Neural progenitor cell (in vitro differentiated cells): ENCODE results near the gene VGLL3. TPM values are rescaled to one million over a fixed set of nuclear protein-coding genes. Genes with fewer than 3 reads are reported as not detected.

ENCODE experiments used
- DNase-seq: peaks from one replicate; pipeline ENCODE4 v3.0.0-alpha.2; 2016; ENCODE audit warnings: low spot score
- H2AFZ ChIP-seq: fragments of 200-600 bp; sonication (generic); replicated peaks from 2 replicates; pipeline ENCODE4 v1.6.1; 2016; ENCODE audit warnings: antibody characterized with exemption
- H3F3A ChIP-seq: fragments of 200-600 bp; sonication (generic); 2 replicates; pipeline ENCODE4 v1.6.1; 2016; ENCODE audit warnings: antibody characterized with exemption, low read depth
- H3K27ac ChIP-seq: fragments of 200-600 bp; sonication (generic); 2 replicates; pipeline ENCODE4 v1.5.1; 2016; ENCODE audit warnings: mild to moderate bottlenecking
- H3K27me3 ChIP-seq: fragments of 200-600 bp; sonication (generic); 2 replicates; pipeline ENCODE4 v1.6.1; 2016; ENCODE audit warnings: mild to moderate bottlenecking, moderate library complexity
- H3K36me3 ChIP-seq: fragments of 200-600 bp; sonication (generic); 2 replicates; pipeline ENCODE4 v1.5.1; 2016
- H3K4me1 ChIP-seq: fragments of 200-600 bp; sonication (generic); 2 replicates; pipeline ENCODE4 v1.6.1; 2016; ENCODE audit warnings: mixed run types
- H3K4me2 ChIP-seq: fragments of 200-600 bp; sonication (generic); 2 replicates; pipeline ENCODE4 v1.6.1; 2016
- H3K4me3 ChIP-seq: fragments of 200-600 bp; sonication (generic); 2 replicates; pipeline ENCODE4 v1.5.1; 2016
- H3K79me2 ChIP-seq: fragments of 200-600 bp; sonication (generic); 2 replicates; pipeline ENCODE4 v1.6.1; 2016; ENCODE audit warnings: low read depth
- H3K9ac ChIP-seq: fragments of 200-600 bp; sonication (generic); 2 replicates; pipeline ENCODE4 v1.6.1; 2016
- H3K9me3 ChIP-seq: fragments of 200-600 bp; sonication (generic); 2 replicates; pipeline ENCODE4 v1.5.1; 2016; ENCODE audit warnings: low read depth
- H4K20me1 ChIP-seq: fragments of 200-600 bp; sonication (generic); 2 replicates; pipeline ENCODE4 v1.6.1; 2016; ENCODE audit warnings: low read depth
- H3K27ac Mint-ChIP-seq: 3 replicates; pipeline ENCODE4 v1.8.0; 2021; ENCODE audit warnings: mixed read lengths
- H3K27me3 Mint-ChIP-seq: 2 replicates; pipeline ENCODE4 v1.8.0; 2022; ENCODE audit warnings: low read depth, mild to moderate bottlenecking, inconsistent platforms, moderate library complexity, mixed read lengths; ENCODE audit not compliant: insufficient read depth
- H3K36me3 Mint-ChIP-seq: 3 replicates; pipeline ENCODE4 v1.8.0; 2021; ENCODE audit warnings: mixed read lengths
- H3K4me1 Mint-ChIP-seq: 3 replicates; pipeline ENCODE4 v1.8.0; 2021; ENCODE audit warnings: mixed read lengths
- H3K4me3 Mint-ChIP-seq: 3 replicates; pipeline ENCODE4 v1.8.0; 2021; ENCODE audit warnings: mild to moderate bottlenecking, moderate library complexity, mixed read lengths
- H3K9me3 Mint-ChIP-seq: 3 replicates; pipeline ENCODE4 v1.8.0; 2020; ENCODE audit warnings: mixed read lengths
- CTCF ChIP-seq: fragments of 200-600 bp; sonication (generic); IDR thresholded peaks from 2 replicates; pipeline ENCODE4 v1.5.1; 2017; ENCODE audit warnings: antibody characterized with exemption, mild to moderate bottlenecking
- EZH2 ChIP-seq: fragments of 200-600 bp; sonication (generic); IDR thresholded peaks from 2 replicates; pipeline ENCODE4 v1.6.1; 2017; ENCODE audit warnings: antibody characterized with exemption, mild to moderate bottlenecking, moderate library complexity
- EZH2phosphoT487 ChIP-seq: fragments of 200-600 bp; sonication (generic); IDR thresholded peaks from 2 replicates; pipeline ENCODE4 v1.6.1; 2017; ENCODE audit warnings: antibody characterized with exemption
- total RNA-seq: library from RNA; depleted of rRNA; stranded (reverse); fragments of >200 nt; gene quantifications from 2 replicates; pipeline ENCODE4 v1.2.3, GENCODE V29; 2015; ENCODE audit warnings: low replicate concordance

The VGLL3 gene
- total RNA-seq, 1 donor from 2014 or later = 1.8 TPM

GRCh38 chr3:86998569-86998968, 7.6 kb upstream of the VGLL3 start:
- H3K4me3 ChIP-seq = no peak overlapping the region
- Mint-ChIP-seq H3K9me3 (no peaks in the 10 kb centered on the region), H3K27me3 (peaks cover 3% of the 10 kb centered on the region), H3K27ac (no peak overlapping the region), H3K36me3 (no peaks in the 10 kb centered on the region), H3K4me1 (no peaks in the 10 kb centered on the region), H3K4me3 (no peak overlapping the region)
- H3K27me3 ChIP-seq = no peaks in the 10 kb centered on the region
- no peaks in the 10 kb centered on the region for H3K9me3 ChIP-seq
- H3K27ac ChIP-seq = no peak overlapping the region
- no peak for TF ChIP-seq CTCF
- H3K9ac ChIP-seq = no peak overlapping the region
- no peaks in the 10 kb centered on the region for H4K20me1 ChIP-seq
- no peaks in the 10 kb centered on the region for H3K36me3 ChIP-seq
- no peaks in the 10 kb centered on the region for H3K4me1 ChIP-seq
- H2AFZ ChIP-seq = no peak overlapping the region
- no peaks in the 10 kb centered on the region for H3F3A ChIP-seq
- DNase-seq = no peak
- no peak overlapping the region for H3K4me2 ChIP-seq
- H3K79me2 ChIP-seq = no peaks in the 10 kb centered on the region

- Histone ChIP-seq H3K36me3 (no peaks in the 10 kb centered on the region), H3K4me1 (no peaks in the 10 kb centered on the region), H3K4me3 (no peak overlapping the region), H3K9me3 (no peaks in the 10 kb centered on the region), H2AFZ (no peak overlapping the region), H3K27me3 (no peaks in the 10 kb centered on the region), H3K9ac (no peak overlapping the region), H3K4me2 (no peak overlapping the region), H3F3A (peaks cover 4% of the 10 kb centered on the region), H4K20me1 (no peaks in the 10 kb centered on the region), H3K79me2 (no peaks in the 10 kb centered on the region), H3K27ac (no peak overlapping the region)
- Mint-ChIP-seq H3K9me3 (no peaks in the 10 kb centered on the region), H3K36me3 (no peaks in the 10 kb centered on the region), H3K4me1 (no peaks in the 10 kb centered on the region), H3K27ac (no peak overlapping the region), H3K27me3 (peaks cover 3% of the 10 kb centered on the region), H3K4me3 (no peak overlapping the region)
- TF ChIP-seq EZH2phosphoT487 (no peak), CTCF (no peak), EZH2 (no peak)
- DNase-seq = no peak
Measured at GRCh38 chr3:86996261-86996955, 5.5 kb upstream of the VGLL3 start.

- TF ChIP-seq EZH2phosphoT487 = no peak
- TF ChIP-seq CTCF = no peak
- no peak for TF ChIP-seq EZH2
- Histone ChIP-seq H2AFZ (no peak overlapping the region), H3K9me3 (no peaks in the 10 kb centered on the region), H3K4me1 (no peaks in the 10 kb centered on the region), H3K9ac (no peak overlapping the region), H3K79me2 (no peaks in the 10 kb centered on the region), H3K27me3 (no peaks in the 10 kb centered on the region), H3K4me2 (no peak overlapping the region), H3K27ac (no peak overlapping the region), H4K20me1 (no peaks in the 10 kb centered on the region), H3F3A (peaks cover 5% of the 10 kb centered on the region), H3K4me3 (no peak overlapping the region), H3K36me3 (no peaks in the 10 kb centered on the region)
- Mint-ChIP-seq H3K27ac (no peak overlapping the region), H3K4me1 (no peaks in the 10 kb centered on the region), H3K4me3 (no peak overlapping the region), H3K36me3 (no peaks in the 10 kb centered on the region), H3K9me3 (no peaks in the 10 kb centered on the region), H3K27me3 (peaks cover 3% of the 10 kb centered on the region)
- no peak for DNase-seq
Measured at GRCh38 chr3:86995537-86995936, 4.6 kb upstream of the VGLL3 start.
